ENCODE measurements around the gene RPTOR.

Gene RPTOR

DNA sequence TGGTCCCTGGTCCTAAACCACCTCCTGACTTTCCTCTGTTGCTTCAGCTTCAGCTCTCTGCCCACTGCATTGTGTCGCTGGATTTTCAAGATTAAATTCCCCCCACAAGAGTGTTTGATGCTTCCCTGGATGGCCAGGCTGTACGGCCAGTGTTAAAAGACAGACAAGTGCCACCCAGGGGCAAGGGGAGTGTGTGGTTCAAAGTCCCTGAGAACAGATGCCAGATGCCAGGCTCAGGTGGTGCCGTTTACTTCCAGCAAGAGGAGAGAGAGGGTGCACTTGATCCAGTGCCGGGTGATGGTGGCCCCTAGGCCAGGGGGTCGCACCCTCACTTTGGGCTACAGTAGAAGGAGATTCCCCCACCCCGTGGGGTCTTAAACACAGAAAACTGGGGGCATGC is 109.2 kb downstream of the RPTOR start:
- no peak overlapping the region for H3K27ac ChIP-seq (replicated peaks)
- TF ChIP-seq POLR2AphosphoS5 (IDR thresholded peaks at IDR 0.05; ENCODE audit: low read depth) (no peak), GABPA (IDR thresholded peaks at IDR 0.05; ENCODE audit: low read depth) (no peak), CTCF (IDR thresholded peaks at IDR 0.05; ENCODE audit: insufficient read depth, low read length) (no peak), SPI1 (IDR thresholded peaks at IDR 0.05; ENCODE audit: borderline replicate concordance, low read depth) (no peak)
- TF ChIP-seq, protein P1, sequence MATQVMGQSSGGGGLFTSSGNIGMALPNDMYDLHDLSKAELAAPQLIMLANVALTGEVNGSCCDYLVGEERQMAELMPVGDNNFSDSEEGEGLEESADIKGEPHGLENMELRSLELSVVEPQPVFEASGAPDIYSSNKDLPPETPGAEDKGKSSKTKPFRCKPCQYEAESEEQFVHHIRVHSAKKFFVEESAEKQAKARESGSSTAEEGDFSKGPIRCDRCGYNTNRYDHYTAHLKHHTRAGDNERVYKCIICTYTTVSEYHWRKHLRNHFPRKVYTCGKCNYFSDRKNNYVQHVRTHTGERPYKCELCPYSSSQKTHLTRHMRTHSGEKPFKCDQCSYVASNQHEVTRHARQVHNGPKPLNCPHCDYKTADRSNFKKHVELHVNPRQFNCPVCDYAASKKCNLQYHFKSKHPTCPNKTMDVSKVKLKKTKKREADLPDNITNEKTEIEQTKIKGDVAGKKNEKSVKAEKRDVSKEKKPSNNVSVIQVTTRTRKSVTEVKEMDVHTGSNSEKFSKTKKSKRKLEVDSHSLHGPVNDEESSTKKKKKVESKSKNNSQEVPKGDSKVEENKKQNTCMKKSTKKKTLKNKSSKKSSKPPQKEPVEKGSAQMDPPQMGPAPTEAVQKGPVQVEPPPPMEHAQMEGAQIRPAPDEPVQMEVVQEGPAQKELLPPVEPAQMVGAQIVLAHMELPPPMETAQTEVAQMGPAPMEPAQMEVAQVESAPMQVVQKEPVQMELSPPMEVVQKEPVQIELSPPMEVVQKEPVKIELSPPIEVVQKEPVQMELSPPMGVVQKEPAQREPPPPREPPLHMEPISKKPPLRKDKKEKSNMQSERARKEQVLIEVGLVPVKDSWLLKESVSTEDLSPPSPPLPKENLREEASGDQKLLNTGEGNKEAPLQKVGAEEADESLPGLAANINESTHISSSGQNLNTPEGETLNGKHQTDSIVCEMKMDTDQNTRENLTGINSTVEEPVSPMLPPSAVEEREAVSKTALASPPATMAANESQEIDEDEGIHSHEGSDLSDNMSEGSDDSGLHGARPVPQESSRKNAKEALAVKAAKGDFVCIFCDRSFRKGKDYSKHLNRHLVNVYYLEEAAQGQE (IDR thresholded peaks at IDR 0.05; ENCODE audit: insufficient replicate concordance, low read depth) = no peak
- H3K27me3 ChIP-seq (ENCODE audit: insufficient read depth, poor library complexity, severe bottlenecking) = no peaks in the 10 kb centered on the region
- no peak for DNase-seq (ENCODE audit: low read depth in 1 of 2, low spot score in 1 of 2)
- no peak overlapping the region for H3K4me3 ChIP-seq (replicated peaks; ENCODE audit: insufficient read depth, low read length)

DNA sequence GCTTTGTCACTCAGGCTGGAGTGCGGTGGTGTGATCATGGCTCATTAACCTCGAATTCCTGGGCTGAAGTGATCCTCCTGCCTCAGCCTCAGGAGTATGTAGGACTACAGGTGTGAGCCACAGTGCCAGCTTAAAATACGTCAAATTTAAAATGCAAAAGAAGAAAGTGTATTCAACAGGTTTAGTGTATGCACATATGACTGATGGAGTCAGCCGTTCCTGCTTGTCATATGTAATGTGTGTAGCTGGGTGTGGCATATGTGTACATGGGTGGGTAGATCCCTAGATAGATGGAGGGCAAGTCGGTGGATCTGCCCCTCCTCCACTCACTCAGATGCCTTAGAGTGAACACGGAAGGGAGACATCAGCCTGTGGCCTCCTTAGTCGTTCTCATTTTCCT is 111.0 kb downstream of the RPTOR start:
- TF ChIP-seq SPI1 (IDR thresholded peaks at IDR 0.05; ENCODE audit: borderline replicate concordance, low read depth) = no peak
- TF ChIP-seq POLR2AphosphoS5 (IDR thresholded peaks at IDR 0.05; ENCODE audit: low read depth) = no peak
- TF ChIP-seq, protein P1 (IDR thresholded peaks at IDR 0.05; ENCODE audit: insufficient replicate concordance, low read depth) = no peak
- no peaks in the 10 kb centered on the region for H3K27me3 ChIP-seq (ENCODE audit: insufficient read depth, poor library complexity, severe bottlenecking)
- no peak for DNase-seq (ENCODE audit: low read depth in 1 of 2, low spot score in 1 of 2)
- no peak overlapping the region for H3K4me3 ChIP-seq (replicated peaks; ENCODE audit: insufficient read depth, low read length)
- H3K27ac ChIP-seq (replicated peaks) = no peak overlapping the region

GRCh38 chr17:80656590-80656989 is 112.0 kb downstream of the RPTOR start:
- no peak overlapping the region for H3K27ac ChIP-seq (replicated peaks)
- no peaks in the 10 kb centered on the region for H3K27me3 ChIP-seq (ENCODE audit: insufficient read depth, poor library complexity, severe bottlenecking)
- no peak overlapping the region for H3K4me3 ChIP-seq (replicated peaks; ENCODE audit: insufficient read depth, low read length)
- no peak for TF ChIP-seq SPI1 (IDR thresholded peaks at IDR 0.05; ENCODE audit: borderline replicate concordance, low read depth)
- TF ChIP-seq GABPA (IDR thresholded peaks at IDR 0.05; ENCODE audit: low read depth) = no peak
- TF ChIP-seq, protein P1 (IDR thresholded peaks at IDR 0.05; ENCODE audit: insufficient replicate concordance, low read depth) = no peak
- no peak for TF ChIP-seq POLR2AphosphoS5 (IDR thresholded peaks at IDR 0.05; ENCODE audit: low read depth)
- TF ChIP-seq CTCF (IDR thresholded peaks at IDR 0.05; ENCODE audit: insufficient read depth, low read length) = no peak
- DNase-seq (ENCODE audit: low read depth in 1 of 2, low spot score in 1 of 2) = no peak
